H9 (cell line): ENCODE data around the gene ZSCAN32. TPM values are rescaled to one million over a fixed set of nuclear protein-coding genes. Genes with fewer than 3 reads are reported as not detected.

ENCODE experiments used
- DNase-seq: peaks from one replicate; pipeline ENCODE4 v3.0.0-alpha.2; 2017
- H2AFZ ChIP-seq: one replicate; pipeline ENCODE4 v1.6.1; 2013; ENCODE audit warnings: mild to moderate bottlenecking, low read length, control low read depth, moderate library complexity
- H2AK5ac ChIP-seq: 2 replicates; pipeline ENCODE4 v1.6.1; 2013; ENCODE audit warnings: low read length, control low read depth, mixed read lengths; ENCODE audit not compliant: insufficient read length
- H2BK120ac ChIP-seq: one replicate; pipeline ENCODE4 v1.6.1; 2013; ENCODE audit warnings: low read depth, mild to moderate bottlenecking, low read length, control low read depth, inconsistent platforms; ENCODE audit not compliant: poor library complexity, severe bottlenecking
- H2BK12ac ChIP-seq: 2 replicates; pipeline ENCODE4 v1.6.1; 2013; ENCODE audit warnings: low read length, control low read depth, mixed read lengths, low read depth; ENCODE audit not compliant: insufficient read length
- H2BK15ac ChIP-seq: 2 replicates; pipeline ENCODE4 v1.6.1; 2013; ENCODE audit warnings: low read depth, low read length, control low read depth
- H2BK20ac ChIP-seq: one replicate; pipeline ENCODE4 v1.6.1; 2013; ENCODE audit warnings: low read depth, mild to moderate bottlenecking, low read length, control low read depth, inconsistent platforms; ENCODE audit not compliant: poor library complexity, severe bottlenecking
- H2BK5ac ChIP-seq: 2 replicates; pipeline ENCODE4 v1.6.1; 2013; ENCODE audit warnings: low read length, control low read depth, mixed read lengths; ENCODE audit not compliant: insufficient read length
- H3K14ac ChIP-seq: 2 replicates; pipeline ENCODE4 v1.6.1; 2013; ENCODE audit warnings: low read length, control low read depth; ENCODE audit not compliant: insufficient read depth
- H3K18ac ChIP-seq: 2 replicates; pipeline ENCODE4 v1.6.1; 2013; ENCODE audit warnings: low read depth, mild to moderate bottlenecking, mixed read lengths, low read length, control low read depth; ENCODE audit not compliant: insufficient read length
- H3K23ac ChIP-seq: 2 replicates; pipeline ENCODE4 v1.6.1; 2013; ENCODE audit warnings: low read length, control low read depth, mixed read lengths, low read depth; ENCODE audit not compliant: insufficient read length
- H3K23me2 ChIP-seq: 2 replicates; pipeline ENCODE4 v1.6.1; 2013; ENCODE audit warnings: low read depth, mild to moderate bottlenecking, mixed read lengths, low read length, control low read depth; ENCODE audit not compliant: insufficient read length, poor library complexity, severe bottlenecking
- H3K27ac ChIP-seq: 2 replicates; pipeline ENCODE4 v1.5.1; 2013; ENCODE audit warnings: low read length, control low read depth, mixed read lengths, low read depth; ENCODE audit not compliant: insufficient read length
- H3K27me3 ChIP-seq: 2 replicates; pipeline ENCODE4 v1.6.1; 2013; ENCODE audit warnings: low read length, control low read depth, inconsistent platforms; ENCODE audit not compliant: insufficient read depth
- H3K4ac ChIP-seq: 2 replicates; pipeline ENCODE4 v1.6.1; 2013; ENCODE audit warnings: low read depth, mild to moderate bottlenecking, control low read depth, inconsistent platforms, low read length, moderate library complexity
- H3K4me1 ChIP-seq: 2 replicates; pipeline ENCODE4 v1.6.1; 2013; ENCODE audit warnings: low read length, control low read depth, inconsistent platforms; ENCODE audit not compliant: insufficient read depth
- H3K4me2 ChIP-seq: 2 replicates; pipeline ENCODE4 v1.6.1; 2013; ENCODE audit warnings: low read length, control low read depth, mixed read lengths; ENCODE audit not compliant: insufficient read length, insufficient read depth
- H3K56ac ChIP-seq: 2 replicates; pipeline ENCODE4 v1.6.1; 2013; ENCODE audit warnings: low read depth, mild to moderate bottlenecking, mixed read lengths, low read length, control low read depth; ENCODE audit not compliant: insufficient read length
- H3K79me1 ChIP-seq: 2 replicates; pipeline ENCODE4 v1.6.1; 2013; ENCODE audit warnings: low read depth, mild to moderate bottlenecking, moderate library complexity, low read length, control low read depth, inconsistent platforms; ENCODE audit not compliant: insufficient read depth, poor library complexity, severe bottlenecking
- H3K79me2 ChIP-seq: 2 replicates; pipeline ENCODE4 v1.6.1; 2013; ENCODE audit warnings: low read length, control low read depth, inconsistent platforms; ENCODE audit not compliant: insufficient read depth
- H3K9ac ChIP-seq: 2 replicates; pipeline ENCODE4 v1.6.1; 2013; ENCODE audit warnings: low read length, control low read depth, mixed read lengths; ENCODE audit not compliant: insufficient read length; ENCODE audit errors: extremely low read depth
- H3K9me3 ChIP-seq: one replicate; pipeline ENCODE4 v1.6.1; 2013; ENCODE audit warnings: low read depth, low read length, inconsistent platforms; ENCODE audit not compliant: control insufficient read depth
- H3T11ph ChIP-seq: one replicate; pipeline ENCODE4 v1.6.1; 2013; ENCODE audit warnings: mild to moderate bottlenecking, low read length, control low read depth, inconsistent platforms
- H4K20me1 ChIP-seq: one replicate; pipeline ENCODE4 v1.6.1; 2013; ENCODE audit not compliant: control insufficient read depth, insufficient read length, insufficient read depth
- H4K5ac ChIP-seq: 2 replicates; pipeline ENCODE4 v1.6.1; 2013; ENCODE audit warnings: low read depth, mild to moderate bottlenecking, mixed read lengths, low read length, control low read depth; ENCODE audit not compliant: insufficient read length
- H4K8ac ChIP-seq: replicated peaks from 2 replicates; pipeline ENCODE4 v1.6.1; 2013; ENCODE audit warnings: low read length, control low read depth, mixed read lengths, low read depth; ENCODE audit not compliant: insufficient read length
- H4K91ac ChIP-seq: 2 replicates; pipeline ENCODE4 v1.6.1; 2013; ENCODE audit warnings: low read depth, mild to moderate bottlenecking, moderate library complexity, mixed read lengths, low read length, control low read depth; ENCODE audit not compliant: insufficient read length
- H3K27ac Mint-ChIP-seq, 3 experiments: 2 replicates in 2 of 3; 3 replicates in 1 of 3; pipeline ENCODE4 v1.8.0; 2020 to 2021; ENCODE audit warnings: mixed read lengths in 3 of 3, mild to moderate bottlenecking in 1 of 3, moderate library complexity in 1 of 3
- H3K27me3 Mint-ChIP-seq: 2 replicates; pipeline ENCODE4 v1.8.0; 2021; ENCODE audit warnings: low read depth, mild to moderate bottlenecking, moderate library complexity, mixed read lengths
- H3K36me3 Mint-ChIP-seq, 3 experiments: 2 replicates in 2 of 3; 3 replicates in 1 of 3; pipeline ENCODE4 v1.8.0; 2020 to 2021; ENCODE audit warnings: low read depth in 3 of 3, mixed read lengths in 3 of 3; ENCODE audit not compliant: insufficient read depth in 1 of 3
- H3K4me1 Mint-ChIP-seq, 2 experiments: 2 replicates each; pipeline ENCODE4 v1.8.0; 2020; ENCODE audit warnings: mixed read lengths in 2 of 2
- H3K4me3 Mint-ChIP-seq, 2 experiments: 2 replicates in 1 of 2; 3 replicates in 1 of 2; pipeline ENCODE4 v1.8.0; 2020 to 2021; ENCODE audit warnings: mild to moderate bottlenecking in 2 of 2, mixed read lengths in 2 of 2, moderate library complexity in 1 of 2
- H3K9me3 Mint-ChIP-seq, 2 experiments: 2 replicates in 1 of 2; 3 replicates in 1 of 2; pipeline ENCODE4 v1.8.0; 2020; ENCODE audit warnings: mild to moderate bottlenecking in 2 of 2, mixed read lengths in 2 of 2, moderate library complexity in 1 of 2
- CTCF ChIP-seq: fragments of 200-600 bp; sonication (generic); conservative IDR thresholded peaks from 3 replicates; pipeline ENCODE4 v1.8.0; 2021; ENCODE audit warnings: antibody characterized with exemption, mild to moderate bottlenecking
- whole genome bisulfite sequencing: extraction: QIAGEN DNeasy Blood & Tissue Kit; methylation state at CpG from one replicate; pipeline ENCODE4 v1.1.7; 2013; ENCODE audit warnings: missing lambda C conversion rate, low lambda C conversion rate, mixed read lengths; ENCODE audit not compliant: insufficient read length; ENCODE audit errors: extremely low coverage; 5-methylcytosine and 5-hydroxymethylcytosine counted together
- total RNA-seq: library from RNA; stranded (reverse); gene quantifications from 2 replicates; pipeline ENCODE4 v1.2.1, GENCODE V29; 2021

ZSCAN32 gene
- total RNA-seq, 1 experiment from 2014 or later: 18.0 TPM

GRCh38 chr16:3413730-3414379 is 13.1 kb upstream of the ZSCAN32 start:
- Mint-ChIP-seq H3K27ac (no peak overlapping the region), H3K9me3 (peaks cover 82 to 87% of the 10 kb centered on the region in 2 experiments)

More at GRCh38 chr16:3413730-3414379, 13.1 kb upstream of the ZSCAN32 start:
- no CpG with 5 or more reads among the region's 29 CpGs for WGBS
- Histone ChIP-seq H3K9me3 (peaks cover 50% of the 10 kb centered on the region), H3K23ac (no peak overlapping the region), H3T11ph (no peak overlapping the region), H3K79me1 (no peaks in the 10 kb centered on the region), H3K79me2 (no peaks in the 10 kb centered on the region), H4K91ac (no peak overlapping the region), H4K5ac (no peak overlapping the region), H3K4me2 (no peak overlapping the region), H2BK12ac (no peak overlapping the region), H3K18ac (no peak overlapping the region), H3K56ac (no peak overlapping the region), H3K9ac (no peak overlapping the region), H3K4ac (no peak overlapping the region), H2BK5ac (no peak overlapping the region), H4K8ac (no peak overlapping the region), H4K20me1 (no peaks in the 10 kb centered on the region), H3K27me3 (no peaks in the 10 kb centered on the region), H3K14ac (no peak overlapping the region), H3K4me1 (no peaks in the 10 kb centered on the region), H2BK15ac (no peak overlapping the region), H2AK5ac (no peak overlapping the region), H2BK20ac (no peak overlapping the region), H2AFZ (no peak overlapping the region), H2BK120ac (no peak overlapping the region), H3K27ac (no peak overlapping the region), H3K23me2 (no peaks in the 10 kb centered on the region)
- H3K4me1 Mint-ChIP-seq: no peaks in the 10 kb centered on the region
- no peak for DNase-seq
- TF ChIP-seq CTCF: no peak
- peaks cover 32 to 39% (median 36%) of the 10 kb centered on the region in 3 experiments for H3K36me3 Mint-ChIP-seq
- H3K4me3 Mint-ChIP-seq: no peak overlapping the region; a peak in 1 of 5 replicates
- H3K27me3 Mint-ChIP-seq: peaks cover 5% of the 10 kb centered on the region
